Right lobe of liver (tissue), 6 donors: Measurements from ENCODE around the gene NUP35. TPM values are rescaled to one million over a fixed set of nuclear protein-coding genes. Genes with fewer than 3 reads are reported as not detected.

Experiments used
- ATAC-seq, 4 donors: fragments of 200-7000 bp; cut with Tn5 transposase; one replicate each; pipeline ENCODE4 v1.9.1; 2020; ENCODE audit warnings: mild to moderate bottlenecking in 4 of 4, moderate library complexity in 4 of 4
- DNase-seq, 3 donors: peaks; one replicate each; pipeline ENCODE4 v3.0.0-alpha.2; 2020
- H3K27ac ChIP-seq, 3 donors: fragments of 200-600 bp; one replicate each; pipeline ENCODE4 v1.8.0; 2022
- H3K27me3 ChIP-seq, 2 donors: fragments of 200-600 bp; one replicate each; pipeline ENCODE4 v1.8.0; 2022
- H3K36me3 ChIP-seq, 4 donors: fragments of 200-600 bp; sonication (generic) in 1 of 4; one replicate each; pipeline versions ENCODE4 v1.5.1 to v1.8.0; 2017 to 2022; ENCODE audit warnings: control low read depth in 1 of 4
- H3K4me1 ChIP-seq, 4 donors: fragments of 200-600 bp; sonication (generic) in 1 of 4; one replicate each; pipeline versions ENCODE4 v1.5.1 to v1.8.0; 2017 to 2022; ENCODE audit warnings: control low read depth in 1 of 4
- H3K4me3 ChIP-seq, 3 donors: fragments of 200-600 bp; one replicate each; pipeline ENCODE4 v1.8.0; 2022
- H3K9me3 ChIP-seq, 4 donors: fragments of 200-600 bp; sonication (generic) in 1 of 4; one replicate each; pipeline versions ENCODE4 v1.5.1 to v1.8.0; 2017 to 2022; ENCODE audit warnings: control low read depth in 1 of 4
- POLR2A ChIP-seq: fragments of 450-650 bp; IDR thresholded peaks from one replicate; pipeline ENCODE4 v1.6.1; 2017; ENCODE audit warnings: antibody characterized with exemption, mild to moderate bottlenecking
- WGBS: methylation state at CpG from one replicate; pipeline ENCODE4 v1.1.6; 2018; ENCODE audit warnings: low coverage, low lambda C conversion rate; ENCODE audit not compliant: insufficient coverage; ENCODE audit errors: missing lambda C conversion rate; 5-methylcytosine and 5-hydroxymethylcytosine counted together
- intact Hi-C, 2 donors: fragments of 100-400 bp; cut with DNase I; formaldehyde crosslinking; loops; one replicate each; pipeline versions ENCODE4 v1.11.2 to v1.14.1; 2022
- total RNA-seq, 6 experiments: library from RNA; depleted of rRNA in 2 of 6; stranded (reverse); fragments of >200 nt in 2 of 6; fragmentation: NEBNext Ultra II Directional in 3 of 6; extraction: Animal tissue kit (Norgen Biotek cat#: 25700) in 3 of 6; gene quantifications; one replicate each; pipeline versions ENCODE4 v1.1.0 to v1.2.4, GENCODE V29; 2016 to 2023
- TF ChIP-seq, protein P1 (sequence below), 4 donors: fragments of 200-600 bp in 3 of 4; fragments of 450-650 bp in 1 of 4; IDR thresholded peaks; one replicate each; pipeline versions ENCODE4 v1.5.1 to v1.8.0; 2016 to 2022; ENCODE audit warnings: antibody characterized with exemption in 4 of 4, mild to moderate bottlenecking in 2 of 4
- donor health status: DM: no; HTN: yes; CAD: no.
- donor health status: DM: no; HTN: no; CAD: no.
- donor health status: DM: no; HTN: no; CAD: no.
- donor health status: DM: no; HTN: yes; CAD: no.
- donor health status: DM: no; HTN: yes; CAD: no.

Gene NUP35
- total RNA-seq, 6 experiments from 2014 or later, result 8.7 to 12.9 (median 11.2) TPM

- no peak for TF ChIP-seq POLR2A
- TF ChIP-seq, protein P1, sequence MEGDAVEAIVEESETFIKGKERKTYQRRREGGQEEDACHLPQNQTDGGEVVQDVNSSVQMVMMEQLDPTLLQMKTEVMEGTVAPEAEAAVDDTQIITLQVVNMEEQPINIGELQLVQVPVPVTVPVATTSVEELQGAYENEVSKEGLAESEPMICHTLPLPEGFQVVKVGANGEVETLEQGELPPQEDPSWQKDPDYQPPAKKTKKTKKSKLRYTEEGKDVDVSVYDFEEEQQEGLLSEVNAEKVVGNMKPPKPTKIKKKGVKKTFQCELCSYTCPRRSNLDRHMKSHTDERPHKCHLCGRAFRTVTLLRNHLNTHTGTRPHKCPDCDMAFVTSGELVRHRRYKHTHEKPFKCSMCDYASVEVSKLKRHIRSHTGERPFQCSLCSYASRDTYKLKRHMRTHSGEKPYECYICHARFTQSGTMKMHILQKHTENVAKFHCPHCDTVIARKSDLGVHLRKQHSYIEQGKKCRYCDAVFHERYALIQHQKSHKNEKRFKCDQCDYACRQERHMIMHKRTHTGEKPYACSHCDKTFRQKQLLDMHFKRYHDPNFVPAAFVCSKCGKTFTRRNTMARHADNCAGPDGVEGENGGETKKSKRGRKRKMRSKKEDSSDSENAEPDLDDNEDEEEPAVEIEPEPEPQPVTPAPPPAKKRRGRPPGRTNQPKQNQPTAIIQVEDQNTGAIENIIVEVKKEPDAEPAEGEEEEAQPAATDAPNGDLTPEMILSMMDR (IDR thresholded peaks at IDR 0.05), result no peak
- intact Hi-C loops, result no loop called here
- Histone ChIP-seq H3K27ac (no peak overlapping the region), H3K4me3 (no peak overlapping the region), H3K4me1 (no peaks in the 10 kb centered on the region), H3K27me3 (no peaks in the 10 kb centered on the region), H3K36me3 (no peaks in the 10 kb centered on the region), H3K9me3 (no peaks in the 10 kb centered on the region)
- DNase-seq (no peak), ATAC-seq (no peak)
- 71% methylated on average over 1 of the region's 1 CpG for WGBS
These were observed 82.9 kb downstream of the NUP35 start for GRCh38 chr2:183207110-183207509.

DNA sequence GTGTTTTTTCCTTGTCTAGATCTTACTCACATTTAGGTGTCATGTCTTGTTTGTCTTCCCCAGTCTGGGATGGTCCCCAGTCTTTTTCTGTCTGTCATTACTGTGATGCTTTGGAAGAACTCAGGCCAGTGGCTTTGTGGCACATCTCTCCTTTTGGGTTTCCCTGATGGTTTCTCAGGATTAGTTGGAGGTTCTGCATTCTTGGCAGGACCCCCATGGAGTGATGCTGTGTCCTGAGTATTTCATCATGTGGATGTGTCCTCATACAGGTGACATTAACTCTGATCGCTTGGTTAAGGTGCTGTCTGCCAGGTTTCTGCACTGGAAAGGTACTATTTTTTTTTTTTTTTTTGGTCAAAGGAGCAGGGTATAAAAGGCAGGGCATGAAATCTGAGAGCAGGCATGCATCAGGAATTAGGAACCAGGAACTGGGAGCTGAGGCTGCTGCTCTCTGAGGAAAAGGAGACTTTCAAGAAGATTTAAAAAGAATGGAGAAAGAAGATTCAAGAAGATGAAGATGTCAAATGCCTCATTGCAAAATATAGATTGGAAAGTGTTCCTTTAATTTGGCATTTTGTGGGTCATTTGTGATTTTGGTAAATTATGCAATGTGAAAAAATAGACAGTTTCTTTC, 85.3 kb downstream of the NUP35 start:
- DNase-seq, result no peak
- no peaks in the 10 kb centered on the region for H3K4me1 ChIP-seq
- no peak overlapping the region for H3K27ac ChIP-seq
- 100% methylated on average over 1 of the region's 1 CpG for WGBS
- H3K27me3 ChIP-seq, result no peaks in the 10 kb centered on the region
- no peaks in the 10 kb centered on the region for H3K9me3 ChIP-seq
- H3K4me3 ChIP-seq, result no peak overlapping the region
- intact Hi-C loops, result no loop called here
- ATAC-seq, result no peak
- no peak for TF ChIP-seq POLR2A
- TF ChIP-seq, protein P1 (IDR thresholded peaks at IDR 0.05), result no peak
- H3K36me3 ChIP-seq, result peaks cover 0 to 2% (median 0%) of the 10 kb centered on the region in 4 donors

Other genes with a start within 250 kb of the NUP35 start
- 10 to 100 TPM; 31.9 to 50.3 (median 43.3) TPM for gene NCKAP1, start 86.0 kb upstream of the NUP35 start, total RNA-seq
- 1 to 10 TPM in 3 of 6 experiments, under 1 TPM in 3; 0.37 to 1.5 (median 0.78) TPM for gene DUSP19, start 45.7 kb upstream of the NUP35 start, total RNA-seq